SK-N-SH (cell line): Measurements from ENCODE around the gene EFNB2. TPM values are rescaled to one million over a fixed set of nuclear protein-coding genes. Genes with fewer than 3 reads are reported as not detected.

ENCODE experiments used
- CTCF ChIA-PET: fragments of 300-600, 350-600 bp; formaldehyde crosslinking; extraction: SDS; loops from one replicate; lab custom pipeline; 2021; lab: Yijun Ruan, JAX
- POLR2A ChIA-PET: fragments of 350-600 bp; sonication (Branson Sonifier 250); formaldehyde crosslinking; extraction: SDS; loops from one replicate; lab custom pipeline; 2020; ENCODE audit warnings: antibody characterized with exemption, inconsistent platforms; lab: Yijun Ruan, JAX
- DNase-seq: peaks from one replicate; pipeline ENCODE4 v3.0.0; 2012
- H2AFZ ChIP-seq: fragments of 200-600 bp; sonication (generic); 2 replicates; pipeline ENCODE4 v1.8.1; 2016; ENCODE audit warnings: antibody characterized with exemption, mild to moderate bottlenecking, low read depth
- H3F3A ChIP-seq: fragments of 200-600 bp; sonication (generic); replicated peaks from 2 replicates; pipeline ENCODE3; 2016; ENCODE audit warnings: antibody characterized with exemption, mild to moderate bottlenecking; ENCODE audit not compliant: insufficient read depth
- H3K27ac ChIP-seq, 2 experiments: fragments of 200-500 bp in 1 of 2; fragments of 200-600 bp in 1 of 2; sonication (Bioruptor generic) in 1 of 2; sonication (generic), shearing (Covaris generic) in 1 of 2; 2 replicates each; pipeline versions ENCODE4 v1.5.1 to v1.6.1; 2014 to 2016; ENCODE audit warnings: low read depth in 2 of 2, inconsistent platforms in 1 of 2, low read length in 1 of 2, mild to moderate bottlenecking in 1 of 2, mixed read lengths in 1 of 2
- H3K27me3 ChIP-seq: fragments of 200-600 bp; sonication (generic), shearing (Covaris generic); 2 replicates; pipeline ENCODE4 v1.6.1; 2016; ENCODE audit warnings: mixed run types; ENCODE audit not compliant: insufficient read depth
- H3K36me3 ChIP-seq, 2 experiments: fragments of 200-500 bp in 1 of 2; fragments of 200-600 bp in 1 of 2; sonication (Bioruptor generic) in 1 of 2; sonication (generic) in 1 of 2; replicated peaks in 1 of 2; 2 replicates each; pipeline versions ENCODE3 to v1.5.1; 2014 to 2016; ENCODE audit warnings: low read length in 1 of 2, mild to moderate bottlenecking in 1 of 2; ENCODE audit not compliant: insufficient read depth in 2 of 2, control insufficient read depth in 1 of 2
- H3K4me1 ChIP-seq, 2 experiments: fragments of 200-500 bp in 1 of 2; fragments of 200-600 bp in 1 of 2; sonication (Bioruptor generic) in 1 of 2; sonication (generic), shearing (Covaris generic) in 1 of 2; 2 replicates each; pipeline versions ENCODE4 v1.5.1 to v1.6.1; 2014 to 2016; ENCODE audit warnings: low read depth in 1 of 2, low read length in 1 of 2, mixed run types in 1 of 2; ENCODE audit not compliant: insufficient read depth in 2 of 2, control insufficient read depth in 1 of 2
- H3K4me2 ChIP-seq: fragments of 200-600 bp; sonication (generic), shearing (Covaris generic); 2 replicates; pipeline ENCODE4 v1.6.1; 2017; ENCODE audit warnings: mixed run types
- H3K4me3 ChIP-seq, 2 experiments: fragments of 200-500 bp in 1 of 2; fragments of 200-600 bp in 1 of 2; sonication (Bioruptor generic) in 1 of 2; sonication (generic), shearing (Covaris generic) in 1 of 2; 2 replicates each; pipeline versions ENCODE4 v1.5.1 to v1.8.1; 2014 to 2016; ENCODE audit warnings: low read depth in 2 of 2, inconsistent platforms in 1 of 2, low read length in 1 of 2, mild to moderate bottlenecking in 1 of 2, mixed read lengths in 1 of 2, moderate library complexity in 1 of 2
- H3K79me2 ChIP-seq: fragments of 200-600 bp; sonication (generic); 2 replicates; pipeline ENCODE4 v1.8.1; 2017; ENCODE audit warnings: mild to moderate bottlenecking; ENCODE audit not compliant: insufficient read depth
- H3K9ac ChIP-seq: fragments of 200-600 bp; sonication (generic); 2 replicates; pipeline ENCODE4 v1.6.1; 2017; ENCODE audit warnings: mixed run types
- H3K9me2 ChIP-seq: fragments of 200-600 bp; sonication (generic); 2 replicates; pipeline ENCODE4 v1.6.1; 2017; ENCODE audit warnings: mixed run types
- H3K9me3 ChIP-seq: fragments of 200-600 bp; sonication (generic); 2 replicates; pipeline ENCODE4 v1.6.1; 2017; ENCODE audit warnings: mixed run types, mild to moderate bottlenecking, moderate library complexity
- H4K20me1 ChIP-seq: fragments of 200-600 bp; sonication (generic); 2 replicates; pipeline ENCODE4 v1.6.1; 2017; ENCODE audit warnings: mild to moderate bottlenecking, mixed run types; ENCODE audit not compliant: insufficient read depth
- ELF1 ChIP-seq: IDR thresholded peaks from 2 replicates; pipeline ENCODE4 v1.4.0; 2012
- FOSL2 ChIP-seq: IDR thresholded peaks from 2 replicates; pipeline ENCODE4 v1.4.0; 2012; ENCODE audit warnings: low read depth, mild to moderate bottlenecking, moderate library complexity, borderline replicate concordance
- FOXM1 ChIP-seq: IDR thresholded peaks from 2 replicates; pipeline ENCODE4 v1.4.0; 2012; ENCODE audit warnings: low read depth, mild to moderate bottlenecking
- GATA2 ChIP-seq: sonication (generic); formaldehyde crosslinking; IDR thresholded peaks from 2 replicates; pipeline ENCODE4 v1.5.0; 2020; ENCODE audit warnings: mild to moderate bottlenecking, missing genetic modification reagents
- NFIC ChIP-seq: IDR thresholded peaks from 2 replicates; pipeline ENCODE4 v1.4.0; 2012; ENCODE audit warnings: borderline replicate concordance
- NRF1 ChIP-seq: IDR thresholded peaks from 2 replicates; pipeline ENCODE4 v1.6.1; 2012; ENCODE audit warnings: low read depth, mild to moderate bottlenecking, low read length
- RAD21 ChIP-seq: IDR thresholded peaks from 2 replicates; pipeline ENCODE4 v1.6.1; 2012; ENCODE audit warnings: mild to moderate bottlenecking, low read length
- RFX5 ChIP-seq: IDR thresholded peaks from 2 replicates; pipeline ENCODE4 v1.6.1; 2012; ENCODE audit warnings: mild to moderate bottlenecking, improper control_type of control experiment, low read length
- RXRA ChIP-seq: IDR thresholded peaks from 2 replicates; pipeline ENCODE4 v1.4.0; 2012; ENCODE audit warnings: low read depth, mild to moderate bottlenecking, borderline replicate concordance
- SMC3 ChIP-seq: IDR thresholded peaks from 2 replicates; pipeline ENCODE4 v1.6.1; 2012; ENCODE audit warnings: low read depth, low read length, improper control_type of control experiment
- YY1 ChIP-seq: IDR thresholded peaks from 2 replicates; pipeline ENCODE4 v1.4.0; 2012; ENCODE audit warnings: low read depth, mild to moderate bottlenecking
- WGBS: methylation state at CpG from one replicate; pipeline ENCODE4 v1.1.6; 2017; ENCODE audit warnings: low lambda C conversion rate; 5-methylcytosine and 5-hydroxymethylcytosine counted together
- polyA plus RNA-seq, 3 experiments: library from polyadenylated mRNA; depleted of rRNA; stranded (reverse); fragments of >200 nt; gene quantifications; 2 replicates each; pipeline ENCODE4 v1.2.3, GENCODE V29; 2012
- TF ChIP-seq, protein P1 (sequence below): fragments of 200-600 bp; sonication (generic); IDR thresholded peaks from 2 replicates; pipeline ENCODE4 v1.6.1; 2017; ENCODE audit warnings: antibody characterized with exemption, mild to moderate bottlenecking, moderate library complexity
- TF ChIP-seq, protein P2 (sequence below): IDR thresholded peaks from 2 replicates; pipeline ENCODE4 v1.6.1; 2012; ENCODE audit warnings: mild to moderate bottlenecking, low read depth, low read length, moderate library complexity
- TF ChIP-seq, protein P3 (sequence below): fragments of 150-350 bp; IDR thresholded peaks from 2 replicates; pipeline ENCODE4 v1.6.1; 2016; ENCODE audit warnings: mild to moderate bottlenecking, low read depth, low read length
- TF ChIP-seq, protein P4 (sequence below): IDR thresholded peaks from 2 replicates; pipeline ENCODE4 v1.4.0; 2012; ENCODE audit warnings: low read depth

The EFNB2 gene
- polyA plus RNA-seq, 1 of the 3 experiments (the other 2 are of a cell fraction), result 3.0 TPM

DNA sequence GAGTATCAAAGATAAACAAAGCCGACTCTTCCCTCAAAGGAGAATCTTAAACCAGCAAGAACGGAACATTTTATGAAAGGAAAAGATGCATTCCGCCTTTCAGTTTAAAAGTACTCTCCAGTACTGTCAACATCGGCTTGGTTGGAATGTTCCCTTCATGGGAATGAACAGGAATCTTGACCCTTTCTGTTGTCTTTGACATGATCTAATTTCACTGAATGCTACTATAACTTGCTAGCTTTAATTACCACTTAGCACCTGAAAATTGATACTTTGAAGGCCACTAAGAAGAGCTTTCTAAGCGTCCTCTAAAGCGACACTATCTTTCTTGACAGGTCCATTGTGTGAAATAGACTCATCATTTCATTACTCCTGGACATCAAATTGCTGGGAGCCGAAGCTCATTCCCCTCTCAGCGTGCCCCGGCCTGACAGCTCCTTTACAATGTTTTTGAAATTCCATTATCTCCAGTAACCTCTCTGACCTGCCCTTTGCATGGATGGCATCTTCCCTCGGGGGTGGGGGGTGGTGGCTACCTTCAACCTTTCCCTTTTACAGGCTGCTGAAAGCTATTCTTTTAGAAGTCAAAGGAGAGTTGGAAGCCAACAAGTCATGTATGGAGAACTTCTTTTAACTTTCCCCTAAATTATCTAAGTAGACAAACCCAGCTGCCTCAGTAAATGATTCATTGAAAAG, 67.9 kb downstream of the EFNB2 start (continued):
- TF ChIP-seq, protein P1, sequence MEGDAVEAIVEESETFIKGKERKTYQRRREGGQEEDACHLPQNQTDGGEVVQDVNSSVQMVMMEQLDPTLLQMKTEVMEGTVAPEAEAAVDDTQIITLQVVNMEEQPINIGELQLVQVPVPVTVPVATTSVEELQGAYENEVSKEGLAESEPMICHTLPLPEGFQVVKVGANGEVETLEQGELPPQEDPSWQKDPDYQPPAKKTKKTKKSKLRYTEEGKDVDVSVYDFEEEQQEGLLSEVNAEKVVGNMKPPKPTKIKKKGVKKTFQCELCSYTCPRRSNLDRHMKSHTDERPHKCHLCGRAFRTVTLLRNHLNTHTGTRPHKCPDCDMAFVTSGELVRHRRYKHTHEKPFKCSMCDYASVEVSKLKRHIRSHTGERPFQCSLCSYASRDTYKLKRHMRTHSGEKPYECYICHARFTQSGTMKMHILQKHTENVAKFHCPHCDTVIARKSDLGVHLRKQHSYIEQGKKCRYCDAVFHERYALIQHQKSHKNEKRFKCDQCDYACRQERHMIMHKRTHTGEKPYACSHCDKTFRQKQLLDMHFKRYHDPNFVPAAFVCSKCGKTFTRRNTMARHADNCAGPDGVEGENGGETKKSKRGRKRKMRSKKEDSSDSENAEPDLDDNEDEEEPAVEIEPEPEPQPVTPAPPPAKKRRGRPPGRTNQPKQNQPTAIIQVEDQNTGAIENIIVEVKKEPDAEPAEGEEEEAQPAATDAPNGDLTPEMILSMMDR, result no peak
- TF ChIP-seq RFX5 (no peak), GATA2 (CRISPR knock-in tag) (no peak), YY1 (no peak), RAD21 (no peak), SMC3 (no peak), ELF1 (no peak), FOXM1 (no peak), FOSL2 (no peak)
- TF ChIP-seq, protein P2, sequence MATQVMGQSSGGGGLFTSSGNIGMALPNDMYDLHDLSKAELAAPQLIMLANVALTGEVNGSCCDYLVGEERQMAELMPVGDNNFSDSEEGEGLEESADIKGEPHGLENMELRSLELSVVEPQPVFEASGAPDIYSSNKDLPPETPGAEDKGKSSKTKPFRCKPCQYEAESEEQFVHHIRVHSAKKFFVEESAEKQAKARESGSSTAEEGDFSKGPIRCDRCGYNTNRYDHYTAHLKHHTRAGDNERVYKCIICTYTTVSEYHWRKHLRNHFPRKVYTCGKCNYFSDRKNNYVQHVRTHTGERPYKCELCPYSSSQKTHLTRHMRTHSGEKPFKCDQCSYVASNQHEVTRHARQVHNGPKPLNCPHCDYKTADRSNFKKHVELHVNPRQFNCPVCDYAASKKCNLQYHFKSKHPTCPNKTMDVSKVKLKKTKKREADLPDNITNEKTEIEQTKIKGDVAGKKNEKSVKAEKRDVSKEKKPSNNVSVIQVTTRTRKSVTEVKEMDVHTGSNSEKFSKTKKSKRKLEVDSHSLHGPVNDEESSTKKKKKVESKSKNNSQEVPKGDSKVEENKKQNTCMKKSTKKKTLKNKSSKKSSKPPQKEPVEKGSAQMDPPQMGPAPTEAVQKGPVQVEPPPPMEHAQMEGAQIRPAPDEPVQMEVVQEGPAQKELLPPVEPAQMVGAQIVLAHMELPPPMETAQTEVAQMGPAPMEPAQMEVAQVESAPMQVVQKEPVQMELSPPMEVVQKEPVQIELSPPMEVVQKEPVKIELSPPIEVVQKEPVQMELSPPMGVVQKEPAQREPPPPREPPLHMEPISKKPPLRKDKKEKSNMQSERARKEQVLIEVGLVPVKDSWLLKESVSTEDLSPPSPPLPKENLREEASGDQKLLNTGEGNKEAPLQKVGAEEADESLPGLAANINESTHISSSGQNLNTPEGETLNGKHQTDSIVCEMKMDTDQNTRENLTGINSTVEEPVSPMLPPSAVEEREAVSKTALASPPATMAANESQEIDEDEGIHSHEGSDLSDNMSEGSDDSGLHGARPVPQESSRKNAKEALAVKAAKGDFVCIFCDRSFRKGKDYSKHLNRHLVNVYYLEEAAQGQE, result no peak
- TF ChIP-seq, protein P3, sequence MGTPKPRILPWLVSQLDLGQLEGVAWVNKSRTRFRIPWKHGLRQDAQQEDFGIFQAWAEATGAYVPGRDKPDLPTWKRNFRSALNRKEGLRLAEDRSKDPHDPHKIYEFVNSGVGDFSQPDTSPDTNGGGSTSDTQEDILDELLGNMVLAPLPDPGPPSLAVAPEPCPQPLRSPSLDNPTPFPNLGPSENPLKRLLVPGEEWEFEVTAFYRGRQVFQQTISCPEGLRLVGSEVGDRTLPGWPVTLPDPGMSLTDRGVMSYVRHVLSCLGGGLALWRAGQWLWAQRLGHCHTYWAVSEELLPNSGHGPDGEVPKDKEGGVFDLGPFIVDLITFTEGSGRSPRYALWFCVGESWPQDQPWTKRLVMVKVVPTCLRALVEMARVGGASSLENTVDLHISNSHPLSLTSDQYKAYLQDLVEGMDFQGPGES, result no peak

DNA sequence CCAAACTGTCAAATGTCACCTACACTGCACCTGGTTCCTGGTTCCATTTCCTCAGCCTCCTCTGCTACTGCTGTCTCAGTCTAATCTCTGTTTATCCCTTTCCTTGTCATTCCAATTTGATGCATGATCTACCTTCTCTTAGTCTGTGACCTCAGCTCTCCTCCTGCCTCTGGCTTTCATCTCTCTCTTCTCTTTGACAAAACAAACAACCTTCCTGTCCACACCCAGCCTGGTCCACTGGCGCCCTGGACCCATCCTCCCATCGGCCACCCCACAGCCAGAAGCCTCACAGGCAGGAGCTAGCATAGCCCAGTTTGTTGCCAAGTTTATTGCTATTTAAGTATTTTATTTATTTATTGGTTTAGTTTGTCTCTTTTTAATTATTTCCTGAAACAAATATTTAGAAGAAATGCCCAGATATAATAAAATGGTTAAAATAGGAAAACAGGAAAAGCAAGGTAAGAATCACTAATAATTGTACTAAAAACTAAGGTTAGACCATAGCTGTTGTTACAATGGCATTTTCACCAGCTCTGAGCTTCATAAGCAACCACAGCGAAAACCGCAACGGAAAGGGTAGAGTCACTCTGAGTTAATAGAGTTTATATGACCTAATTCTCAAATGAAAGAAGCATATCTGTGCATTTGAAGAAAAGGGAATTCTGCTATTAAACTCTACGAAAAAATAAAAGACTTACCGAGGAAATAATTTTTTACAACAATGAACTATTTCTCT, 68.6 kb downstream of the EFNB2 start:
- no peak overlapping the region for H3K4me3 ChIP-seq
- 91% methylated on average over 7 of the region's 7 CpGs for WGBS
- H3K79me2 ChIP-seq, result no peaks in the 10 kb centered on the region
- H3K4me2 ChIP-seq, result no peak overlapping the region
- H3K27ac ChIP-seq, result no peak overlapping the region
- no peak overlapping the region for H3K9ac ChIP-seq
- TF ChIP-seq FOSL2, result no peak
- no peak for TF ChIP-seq RAD21
- TF ChIP-seq RFX5, result no peak
- no peak for TF ChIP-seq NRF1
- TF ChIP-seq, protein P4, sequence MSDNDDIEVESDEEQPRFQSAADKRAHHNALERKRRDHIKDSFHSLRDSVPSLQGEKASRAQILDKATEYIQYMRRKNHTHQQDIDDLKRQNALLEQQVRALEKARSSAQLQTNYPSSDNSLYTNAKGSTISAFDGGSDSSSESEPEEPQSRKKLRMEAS, result no peak
- TF ChIP-seq, protein P3, result no peak
- TF ChIP-seq NFIC, result no peak
- no peak for TF ChIP-seq RXRA
- H3F3A ChIP-seq, result no peaks in the 10 kb centered on the region
- no peak for DNase-seq
- H3K36me3 ChIP-seq, result no peaks in the 10 kb centered on the region
- H2AFZ ChIP-seq, result no peak overlapping the region
- no peaks in the 10 kb centered on the region for H4K20me1 ChIP-seq
- POLR2A ChIA-PET, result no interaction called here
- H3K9me2 ChIP-seq, result no peaks in the 10 kb centered on the region
- H3K4me1 ChIP-seq, result no peaks in the 10 kb centered on the region; a peak in 1 of 4 replicates
- CTCF ChIA-PET, result no interaction called here
- H3K27me3 ChIP-seq, result no peaks in the 10 kb centered on the region
- no peaks in the 10 kb centered on the region for H3K9me3 ChIP-seq
